HepG2 (cell line): Measurements from ENCODE around the gene PPIG. TPM values are rescaled to one million over a fixed set of nuclear protein-coding genes. Genes with fewer than 3 reads are reported as not detected.
A peak's percentile ranks its signal among the peaks of the same experiment; 100 is the strongest.

Experiments used
- FOXJ3 ChIP-seq: sonication (generic); formaldehyde crosslinking; IDR thresholded peaks from 2 replicates; pipeline ENCODE4 v1.4.0; 2020; ENCODE audit warnings: missing genetic modification reagents, mild to moderate bottlenecking, borderline replicate concordance
- HDAC1 ChIP-seq: sonication (generic); formaldehyde crosslinking; IDR thresholded peaks from 2 replicates; pipeline ENCODE4 v1.5.1; 2020; ENCODE audit warnings: mild to moderate bottlenecking, missing genetic modification reagents
- MIXL1 ChIP-seq: IDR thresholded peaks from 2 replicates; pipeline ENCODE4 v1.6.1; 2016
- NFKB2 ChIP-seq: sonication (generic); formaldehyde crosslinking; IDR thresholded peaks from 2 replicates; pipeline ENCODE4 v1.4.0; 2020; ENCODE audit warnings: missing genetic modification reagents, borderline replicate concordance
- PITX1 ChIP-seq: sonication (generic); formaldehyde crosslinking; IDR thresholded peaks from 2 replicates; pipeline ENCODE4 v1.5.1; 2020; ENCODE audit warnings: mild to moderate bottlenecking, missing genetic modification reagents
- SNAPC2 ChIP-seq: sonication (generic); formaldehyde crosslinking; IDR thresholded peaks from 2 replicates; pipeline ENCODE4 v1.8.1; 2022; ENCODE audit warnings: mild to moderate bottlenecking, missing genetic modification reagents
- TOPORS ChIP-seq: sonication (generic); formaldehyde crosslinking; IDR thresholded peaks from 2 replicates; pipeline ENCODE4 v1.8.0; 2023; ENCODE audit warnings: mild to moderate bottlenecking, missing genetic modification reagents
- ZBTB8A ChIP-seq: sonication (generic); formaldehyde crosslinking; IDR thresholded peaks from 2 replicates; pipeline ENCODE4 v1.4.0; 2020; ENCODE audit warnings: mild to moderate bottlenecking, low read depth, missing genetic modification reagents, borderline replicate concordance
- ZFX ChIP-seq: sonication (generic); formaldehyde crosslinking; IDR thresholded peaks from 2 replicates; pipeline ENCODE4 v1.4.0; 2020; ENCODE audit warnings: mild to moderate bottlenecking, low read depth, missing genetic modification reagents, moderate library complexity
- ZNF549 ChIP-seq: sonication (generic); formaldehyde crosslinking; IDR thresholded peaks from 2 replicates; pipeline ENCODE4 v1.5.0; 2020; ENCODE audit warnings: missing genetic modification reagents
- ZNF552 ChIP-seq: sonication (generic); formaldehyde crosslinking; IDR thresholded peaks from 2 replicates; pipeline ENCODE4 v1.9.0; 2022; ENCODE audit warnings: missing genetic modification reagents, mild to moderate bottlenecking, borderline replicate concordance
- ZNF570 ChIP-seq: sonication (generic); formaldehyde crosslinking; IDR thresholded peaks from 2 replicates; pipeline ENCODE4 v1.4.0; 2020; ENCODE audit warnings: mild to moderate bottlenecking, missing genetic modification reagents, borderline replicate concordance
- ZNF672 ChIP-seq: sonication (generic); formaldehyde crosslinking; IDR thresholded peaks from 2 replicates; pipeline ENCODE4 v1.8.1; 2022; ENCODE audit warnings: missing genetic modification reagents
- ZNF766 ChIP-seq: sonication (generic); formaldehyde crosslinking; IDR thresholded peaks from 2 replicates; pipeline ENCODE4 v1.5.0; 2020; ENCODE audit warnings: missing genetic modification reagents, borderline replicate concordance
- ZNF772 ChIP-seq: sonication (generic); formaldehyde crosslinking; IDR thresholded peaks from 2 replicates; pipeline ENCODE4 v1.5.0; 2020; ENCODE audit warnings: mild to moderate bottlenecking, missing genetic modification reagents
- ZNF775 ChIP-seq: sonication (generic); formaldehyde crosslinking; IDR thresholded peaks from 2 replicates; pipeline ENCODE4 v1.4.0; 2020; ENCODE audit warnings: missing genetic modification reagents, mild to moderate bottlenecking, moderate library complexity, borderline replicate concordance
- ZZZ3 ChIP-seq: sonication (generic); formaldehyde crosslinking; IDR thresholded peaks from 2 replicates; pipeline ENCODE4 v1.4.0; 2020; ENCODE audit warnings: missing genetic modification reagents, mild to moderate bottlenecking, borderline replicate concordance
- polyA plus RNA-seq, 8 experiments: library from polyadenylated mRNA; depleted of rRNA in 3 of 8; stranded (reverse) in 7 of 8; unstranded in 1 of 8; fragments of >200 nt; fragmentation: Illumina TruSeq in 4 of 8; extraction: Trizol in 4 of 8; gene quantifications; 2 replicates each; pipeline versions ENCODE4 v1.2.1 to v1.2.3, GENCODE V29; 2011 to 2016; ENCODE audit warnings: low read depth in 4 of 8, missing spikeins in 1 of 8, mixed read lengths in 1 of 8; ENCODE audit not compliant: insufficient read depth in 1 of 8
- total RNA-seq, 5 experiments: library from RNA; depleted of rRNA; stranded (reverse); fragments of >200 nt; fragmentation: Illumina TruSeq; extraction: Trizol; gene quantifications; 2 replicates each; pipeline ENCODE4 v1.2.3, GENCODE V29; 2016; ENCODE audit warnings: low read depth in 1 of 5
- TF ChIP-seq, protein P1 (sequence below): IDR thresholded peaks from 2 replicates; pipeline ENCODE4 v1.6.1; 2016; ENCODE audit warnings: low read depth, control low read depth
- TF ChIP-seq, protein P2 (sequence below): IDR thresholded peaks from 2 replicates; pipeline ENCODE4 v1.6.1; 2018; ENCODE audit warnings: missing genetic modification reagents, mild to moderate bottlenecking, missing compliant biosample characterization
- TF ChIP-seq, protein P3 (sequence below): sonication (generic); formaldehyde crosslinking; IDR thresholded peaks from 2 replicates; pipeline ENCODE4 v1.5.0; 2020; ENCODE audit warnings: mild to moderate bottlenecking, low read depth, missing genetic modification reagents, borderline replicate concordance

PPIG gene
- total and polyA plus RNA-seq, 2 of the 13 experiments (the other 11 are each of a cell fraction or from before 2014, with no cell fraction given), result 31.3 to 81.0 TPM

DNA sequence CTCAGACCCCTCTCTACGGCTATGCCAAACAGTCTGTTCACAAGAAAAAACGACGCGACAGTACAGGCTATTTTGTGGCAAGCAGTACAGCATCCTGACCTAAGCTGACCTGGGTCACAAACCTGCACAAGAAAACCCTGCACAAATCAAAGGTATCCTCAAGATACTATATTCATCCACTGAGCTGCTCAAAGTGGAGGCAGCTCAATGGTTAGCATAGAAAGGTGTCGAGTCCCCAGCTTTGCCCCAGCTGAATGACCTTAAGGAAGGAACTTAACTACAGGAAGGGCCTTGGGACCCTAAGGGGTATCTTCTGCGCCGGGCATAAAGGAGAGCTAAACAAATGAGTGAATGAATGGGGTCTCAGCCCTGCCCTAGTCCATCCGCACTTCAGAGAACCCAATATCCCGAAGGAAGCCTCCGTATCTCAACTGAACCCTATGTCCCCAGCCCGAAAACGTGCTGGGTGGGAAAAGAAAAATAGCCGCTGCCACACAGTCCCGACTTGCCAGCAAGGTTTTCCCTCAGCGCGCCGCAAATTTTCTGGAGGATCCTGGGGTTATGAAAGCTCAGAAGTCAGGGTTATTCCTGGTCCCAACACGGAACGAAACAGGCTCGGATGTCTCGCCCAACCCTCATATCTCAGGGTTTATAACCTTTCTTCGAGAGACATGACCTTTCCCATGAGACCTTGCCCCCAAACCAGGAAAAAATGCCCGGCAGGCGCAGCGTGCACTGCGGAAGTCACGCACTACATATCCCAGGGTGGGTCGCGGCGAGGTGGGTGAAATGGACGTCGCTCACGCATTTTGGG lies 10.8 kb upstream of the PPIG start, which contains the start of gene FASTKD1 (continued):
- TF ChIP-seq ZNF775 (CRISPR knock-in tag) (no peak), TOPORS (CRISPR knock-in tag) (0 out of 2 replicates have a peak, but pooled peaks have one; percentile 65), MIXL1 (CRISPR knock-in tag) (peak; percentile 76), ZNF772 (CRISPR knock-in tag) (peak; percentile 82; the same call in 1 of the 2 replicates), ZNF549 (CRISPR knock-in tag) (no peak), ZNF766 (CRISPR knock-in tag) (0 out of 2 replicates have a peak, but pooled peaks have one; percentile 65), NFKB2 (CRISPR knock-in tag) (peak; percentile 79; the same call in 1 of the 2 replicates), FOXJ3 (CRISPR knock-in tag) (peak; percentile 83), ZZZ3 (CRISPR knock-in tag) (peak; percentile 91; the same call in 1 of the 2 replicates), SNAPC2 (CRISPR knock-in tag) (0 out of 2 replicates have a peak, but pooled peaks have one; percentile 51), ZNF672 (CRISPR knock-in tag) (no peak), ZNF570 (no peak), PITX1 (peak; percentile 91), ZBTB8A (no peak), HDAC1 (CRISPR knock-in tag) (peak; percentile 86), ZNF552 (CRISPR knock-in tag) (no peak), ZFX (peak; percentile 65)
- TF ChIP-seq, protein P1, sequence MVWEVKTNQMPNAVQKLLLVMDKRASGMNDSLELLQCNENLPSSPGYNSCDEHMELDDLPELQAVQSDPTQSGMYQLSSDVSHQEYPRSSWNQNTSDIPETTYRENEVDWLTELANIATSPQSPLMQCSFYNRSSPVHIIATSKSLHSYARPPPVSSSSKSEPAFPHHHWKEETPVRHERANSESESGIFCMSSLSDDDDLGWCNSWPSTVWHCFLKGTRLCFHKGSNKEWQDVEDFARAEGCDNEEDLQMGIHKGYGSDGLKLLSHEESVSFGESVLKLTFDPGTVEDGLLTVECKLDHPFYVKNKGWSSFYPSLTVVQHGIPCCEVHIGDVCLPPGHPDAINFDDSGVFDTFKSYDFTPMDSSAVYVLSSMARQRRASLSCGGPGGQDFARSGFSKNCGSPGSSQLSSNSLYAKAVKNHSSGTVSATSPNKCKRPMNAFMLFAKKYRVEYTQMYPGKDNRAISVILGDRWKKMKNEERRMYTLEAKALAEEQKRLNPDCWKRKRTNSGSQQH, result peak; percentile 91
- TF ChIP-seq, protein P2, sequence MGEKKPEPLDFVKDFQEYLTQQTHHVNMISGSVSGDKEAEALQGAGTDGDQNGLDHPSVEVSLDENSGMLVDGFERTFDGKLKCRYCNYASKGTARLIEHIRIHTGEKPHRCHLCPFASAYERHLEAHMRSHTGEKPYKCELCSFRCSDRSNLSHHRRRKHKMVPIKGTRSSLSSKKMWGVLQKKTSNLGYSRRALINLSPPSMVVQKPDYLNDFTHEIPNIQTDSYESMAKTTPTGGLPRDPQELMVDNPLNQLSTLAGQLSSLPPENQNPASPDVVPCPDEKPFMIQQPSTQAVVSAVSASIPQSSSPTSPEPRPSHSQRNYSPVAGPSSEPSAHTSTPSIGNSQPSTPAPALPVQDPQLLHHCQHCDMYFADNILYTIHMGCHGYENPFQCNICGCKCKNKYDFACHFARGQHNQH (CRISPR knock-in tag), result peak; percentile 96
- TF ChIP-seq, protein P3, sequence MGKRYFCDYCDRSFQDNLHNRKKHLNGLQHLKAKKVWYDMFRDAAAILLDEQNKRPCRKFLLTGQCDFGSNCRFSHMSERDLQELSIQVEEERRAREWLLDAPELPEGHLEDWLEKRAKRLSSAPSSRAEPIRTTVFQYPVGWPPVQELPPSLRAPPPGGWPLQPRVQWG (CRISPR knock-in tag), result no peak
